HEK293 (cell line): Measurements from ENCODE around the gene PTPRG.

Experiments used
- CTCF ChIA-PET: fragments of 350-600 bp; formaldehyde crosslinking; extraction: SDS; loops from one replicate; lab custom pipeline; 2021; ENCODE audit warnings: antibody characterized with exemption; lab: Yijun Ruan, JAX
- POLR2A ChIA-PET: fragments of 300-600 bp; formaldehyde crosslinking; extraction: SDS; loops from one replicate; lab custom pipeline; 2020; ENCODE audit warnings: antibody characterized with exemption, inconsistent platforms; lab: Yijun Ruan, JAX
- H3K27ac ChIP-seq: fragments of 200-500 bp; sonication (Bioruptor generic); 2 replicates; pipeline ENCODE4 v1.5.1; 2014; ENCODE audit warnings: low read depth, low read length, control low read depth, inconsistent platforms; ENCODE audit errors: extremely low read depth
- H3K36me3 ChIP-seq, 2 experiments: fragments of 200-500 bp in 1 of 2; sonication (Bioruptor generic) in 1 of 2; 1 replicate in 1 of 2; 2 replicates in 1 of 2; pipeline ENCODE4 v1.5.1; 2014 to 2017; ENCODE audit warnings: inconsistent platforms in 2 of 2, low read length in 2 of 2; ENCODE audit not compliant: control insufficient read depth in 2 of 2, insufficient read depth in 1 of 2
- H3K4me1 ChIP-seq: fragments of 200-500 bp; sonication (Bioruptor generic); 2 replicates; pipeline ENCODE4 v1.5.1; 2014; ENCODE audit warnings: mild to moderate bottlenecking, low read length, inconsistent platforms; ENCODE audit not compliant: control insufficient read depth, insufficient read depth
- H3K4me3 ChIP-seq: 2 replicates; pipeline ENCODE4 v1.5.1; 2011; ENCODE audit warnings: low read depth, mild to moderate bottlenecking, control low read depth, low read length, moderate library complexity
- H3K9me3 ChIP-seq: fragments of 200-500 bp; sonication (Bioruptor generic); 2 replicates; pipeline ENCODE4 v1.5.1; 2014; ENCODE audit warnings: low read depth, low read length, inconsistent platforms; ENCODE audit not compliant: control insufficient read depth, insufficient read depth
- GFI1B ChIP-seq: fragments of 450-650 bp; formaldehyde crosslinking; IDR thresholded peaks from 2 replicates; pipeline ENCODE4 v1.5.1; 2016; ENCODE audit warnings: missing biosample characterization, missing genetic modification characterization
- IKZF3 ChIP-seq: fragments of 450-650 bp; IDR thresholded peaks from 2 replicates; pipeline ENCODE4 v1.5.0; 2018; ENCODE audit warnings: missing biosample characterization, mild to moderate bottlenecking, missing genetic modification characterization, moderate library complexity
- KLF7 ChIP-seq: fragments of 450-650 bp; formaldehyde crosslinking; IDR thresholded peaks from 2 replicates; pipeline ENCODE4 v1.5.1; 2016; ENCODE audit warnings: missing biosample characterization, missing genetic modification characterization, borderline replicate concordance
- RBAK ChIP-seq: fragments of 450-650 bp; formaldehyde crosslinking; IDR thresholded peaks from 2 replicates; pipeline ENCODE4 v1.5.1; 2016; ENCODE audit warnings: missing biosample characterization, missing genetic modification characterization
- REPIN1 ChIP-seq: fragments of 450-650 bp; formaldehyde crosslinking; IDR thresholded peaks from 2 replicates; pipeline ENCODE4 v1.5.1; 2017; ENCODE audit warnings: missing biosample characterization, missing genetic modification characterization, low read depth
- REST ChIP-seq: fragments of 450-650 bp; formaldehyde crosslinking; IDR thresholded peaks from 2 replicates; pipeline ENCODE4 v1.5.1; 2016; ENCODE audit warnings: missing biosample characterization, missing genetic modification characterization
- WT1 ChIP-seq: fragments of 450-650 bp; formaldehyde crosslinking; IDR thresholded peaks from 2 replicates; pipeline ENCODE4 v1.5.1; 2016; ENCODE audit warnings: missing biosample characterization, missing genetic modification characterization
- ZBTB10 ChIP-seq: fragments of 450-650 bp; formaldehyde crosslinking; IDR thresholded peaks from 2 replicates; pipeline ENCODE4 v1.5.1; 2016; ENCODE audit warnings: missing biosample characterization, missing genetic modification characterization
- ZBTB26 ChIP-seq: fragments of 450-650 bp; formaldehyde crosslinking; optimal IDR thresholded peaks from 2 replicates; pipeline ENCODE3; 2016; ENCODE audit warnings: missing biosample characterization, mild to moderate bottlenecking, missing genetic modification characterization
- ZBTB48 ChIP-seq: fragments of 450-650 bp; formaldehyde crosslinking; IDR thresholded peaks from 2 replicates; pipeline ENCODE4 v1.5.1; 2016; ENCODE audit warnings: missing biosample characterization, missing genetic modification characterization
- ZNF211 ChIP-seq: fragments of 450-650 bp; formaldehyde crosslinking; IDR thresholded peaks from 2 replicates; pipeline ENCODE4 v1.5.1; 2016; ENCODE audit warnings: low read depth, missing biosample characterization, missing genetic modification characterization
- ZNF280D ChIP-seq: fragments of 450-650 bp; formaldehyde crosslinking; IDR thresholded peaks from 2 replicates; pipeline ENCODE4 v1.5.1; 2016; ENCODE audit warnings: missing biosample characterization, missing genetic modification characterization
- ZNF366 ChIP-seq: fragments of 450-650 bp; formaldehyde crosslinking; conservative IDR thresholded peaks from 2 replicates; pipeline ENCODE4 v1.5.1; 2016; ENCODE audit warnings: missing biosample characterization, missing genetic modification characterization
- ZNF37A ChIP-seq: fragments of 450-650 bp; IDR thresholded peaks from 2 replicates; pipeline ENCODE4 v1.5.1; 2018; ENCODE audit warnings: missing biosample characterization, missing genetic modification characterization
- ZNF433 ChIP-seq: fragments of 450-650 bp; formaldehyde crosslinking; IDR thresholded peaks from 2 replicates; pipeline ENCODE4 v1.5.1; 2016; ENCODE audit warnings: missing biosample characterization, missing genetic modification characterization, low read depth
- ZNF473 ChIP-seq: fragments of 450-650 bp; formaldehyde crosslinking; IDR thresholded peaks from 2 replicates; pipeline ENCODE4 v1.5.1; 2017; ENCODE audit warnings: missing biosample characterization, missing genetic modification characterization
- ZNF488 ChIP-seq: fragments of 450-650 bp; formaldehyde crosslinking; IDR thresholded peaks from 2 replicates; pipeline ENCODE4 v1.5.1; 2016; ENCODE audit warnings: missing biosample characterization, missing genetic modification characterization
- ZNF521 ChIP-seq: fragments of 450-650 bp; formaldehyde crosslinking; IDR thresholded peaks from 2 replicates; pipeline ENCODE4 v1.5.1; 2017; ENCODE audit warnings: missing biosample characterization, mild to moderate bottlenecking, missing genetic modification characterization
- ZNF596 ChIP-seq: fragments of 450-650 bp; IDR thresholded peaks from 2 replicates; pipeline ENCODE4 v1.5.0; 2018; ENCODE audit warnings: missing biosample characterization, mild to moderate bottlenecking, missing genetic modification characterization, moderate library complexity
- ZNF677 ChIP-seq: fragments of 450-650 bp; IDR thresholded peaks from 2 replicates; pipeline ENCODE4 v1.5.0; 2018; ENCODE audit warnings: missing biosample characterization, mild to moderate bottlenecking, missing genetic modification characterization, moderate library complexity
- ZNF785 ChIP-seq: fragments of 450-650 bp; formaldehyde crosslinking; IDR thresholded peaks from 2 replicates; pipeline ENCODE4 v1.5.1; 2016; ENCODE audit warnings: missing biosample characterization, missing genetic modification characterization
- ZSCAN18 ChIP-seq: fragments of 450-650 bp; formaldehyde crosslinking; IDR thresholded peaks from 2 replicates; pipeline ENCODE4 v1.5.1; 2016; ENCODE audit warnings: missing biosample characterization, missing genetic modification characterization

PTPRG gene

GRCh38 chr3:62323241-62323640, 761.9 kb downstream of the PTPRG start (continued):
- TF ChIP-seq ZNF366 (no peak), ZNF521 (tag by site-specific recombination) (no peak), KLF7 (tag by site-specific recombination) (no peak), RBAK (tag by site-specific recombination) (no peak)

GRCh38 chr3:62325896-62326295, 764.5 kb downstream of the PTPRG start:
- TF ChIP-seq ZNF488 (no peak), REST (no peak), REPIN1 (no peak), GFI1B (no peak), ZNF785 (tag by site-specific recombination) (no peak), ZNF37A (tag by site-specific recombination) (no peak), ZSCAN18 (tag by site-specific recombination) (no peak), ZBTB10 (tag by site-specific recombination) (no peak), ZBTB48 (tag by site-specific recombination) (no peak), ZNF677 (tag by site-specific recombination) (no peak), IKZF3 (tag by site-specific recombination) (no peak), ZNF211 (tag by site-specific recombination) (no peak), ZNF596 (no peak), ZNF473 (tag by site-specific recombination) (no peak), ZNF280D (no peak), ZNF433 (tag by site-specific recombination) (no peak), WT1 (no peak), ZBTB26 (tag by site-specific recombination) (no peak)
- ChIA-PET CTCF (interaction anchor here (0.6 to 1.0 kb wide), 2 partner anchors 10 to 125 kb away, joined by 4 to 9 read pairs; no protein-coding TSS in a partner anchor), POLR2A (no interaction called here)
- Histone ChIP-seq H3K4me3 (no peak overlapping the region), H3K27ac (no peak overlapping the region), H3K4me1 (no peaks in the 10 kb centered on the region), H3K36me3 (peaks cover 3 to 9% of the 10 kb centered on the region in 2 experiments; a peak in 2 of 3 replicates), H3K9me3 (no peaks in the 10 kb centered on the region)
